Bronchial epithelial cell (primary cell): ENCODE measurements around the gene BANP. TPM values are rescaled to one million over a fixed set of nuclear protein-coding genes. Genes with fewer than 3 reads are reported as not detected.
"Not testable (repeated sequence)": the region's sequence is repeated elsewhere in the genome, so short reads cannot be mapped to it uniquely, and the experiment has no call there.

Source experiments
- DNase-seq: peaks from one replicate; pipeline ENCODE4 v3.0.0-alpha.2; 2010; ENCODE audit warnings: low read depth
- FAIRE-seq: peaks from 2 replicates; lab custom pipeline; 2011; peaks lifted over from hg19 to GRCh38; lab: Jason Lieb, UNC
- H3K27me3 ChIP-seq: 2 replicates; pipeline ENCODE4 v1.5.1; 2011; ENCODE audit warnings: low read length; ENCODE audit not compliant: control insufficient read depth, insufficient read depth
- H3K36me3 ChIP-seq: 2 replicates; pipeline ENCODE4 v1.5.1; 2011; ENCODE audit warnings: low read length; ENCODE audit not compliant: control insufficient read depth, insufficient read depth
- H3K4me3 ChIP-seq: 2 replicates; pipeline ENCODE4 v1.5.1; 2011; ENCODE audit warnings: mild to moderate bottlenecking, low read depth, low read length, control low read depth
- CTCF ChIP-seq: IDR thresholded peaks from 2 replicates; pipeline ENCODE4 v1.5.1; 2011; ENCODE audit warnings: mild to moderate bottlenecking, moderate library complexity, low read length, control low read depth, inconsistent platforms; ENCODE audit not compliant: insufficient read depth, severe bottlenecking
- total RNA-seq: library from RNA; depleted of rRNA; stranded (reverse); fragments of >200 nt; gene quantifications from 2 replicates; pipeline ENCODE4 v1.2.1, GENCODE V29; 2014

The BANP gene
- total RNA-seq, 1 donor from 2014 or later: 22.1 TPM

GRCh38 chr16:88092791-88093555, 141.7 kb downstream of the BANP start:
- not testable (repeated sequence) for FAIRE-seq, H3K4me3 ChIP-seq, H3K36me3 ChIP-seq, H3K27me3 ChIP-seq, DNase-seq

GRCh38 chr16:88093556-88094252, 142.5 kb downstream of the BANP start:
- not testable (repeated sequence) for DNase-seq, FAIRE-seq, H3K36me3 ChIP-seq, H3K27me3 ChIP-seq, H3K4me3 ChIP-seq

GRCh38 chr16:88094253-88094575, 143.0 kb downstream of the BANP start:
- H3K4me3 ChIP-seq, H3K27me3 ChIP-seq, DNase-seq, FAIRE-seq, H3K36me3 ChIP-seq: not testable (repeated sequence)

GRCh38 chr16:88094900-88095299, 143.7 kb downstream of the BANP start:
- H3K4me3 ChIP-seq, FAIRE-seq, DNase-seq, H3K36me3 ChIP-seq, H3K27me3 ChIP-seq: not testable (repeated sequence)

- not testable (repeated sequence) for DNase-seq, H3K36me3 ChIP-seq, H3K4me3 ChIP-seq, H3K27me3 ChIP-seq
- peak; percentile 77 for FAIRE-seq
Measured at GRCh38 chr16:88096659-88097058, 145.4 kb downstream of the BANP start.

- not testable (repeated sequence) for H3K36me3 ChIP-seq, H3K4me3 ChIP-seq, DNase-seq, H3K27me3 ChIP-seq
- FAIRE-seq: peak; percentile 43
Measured at GRCh38 chr16:88098731-88099562, 147.7 kb downstream of the BANP start.

- Histone ChIP-seq H3K4me3 (no peak overlapping the region), H3K36me3 (no peaks in the 10 kb centered on the region), H3K27me3 (peaks cover 2% of the 10 kb centered on the region)
- TF ChIP-seq CTCF: no peak
- FAIRE-seq: no peak
- DNase-seq: no peak
Measured at GRCh38 chr16:88099563-88099890, 148.3 kb downstream of the BANP start.

GRCh38 chr16:88099956-88100355, 148.7 kb downstream of the BANP start:
- not testable (repeated sequence) for DNase-seq, FAIRE-seq, H3K36me3 ChIP-seq, H3K4me3 ChIP-seq, H3K27me3 ChIP-seq

GRCh38 chr16:88100801-88101622, 149.8 kb downstream of the BANP start:
- not testable (repeated sequence) for H3K27me3 ChIP-seq, H3K36me3 ChIP-seq, DNase-seq, H3K4me3 ChIP-seq
- FAIRE-seq: peak; percentile 83

- DNase-seq, FAIRE-seq, H3K27me3 ChIP-seq, H3K4me3 ChIP-seq, H3K36me3 ChIP-seq: not testable (repeated sequence)
Measured at GRCh38 chr16:88101623-88102105, 150.4 kb downstream of the BANP start.
